Stimulated activated CD8-positive, alpha-beta memory T cell treated with anti-CD3 and anti-CD28 coated beads, Interleukin-15, amount 100 ng/mL, for 4 hours (primary cell): ENCODE data around the gene TRIM44.

Source experiments
- DNase-seq, 2 donors: peaks; one replicate each; pipeline ENCODE4 v3.0.0-alpha.2; 2020; ENCODE audit warnings: low read depth in 2 of 2

The TRIM44 gene

GRCh38 chr11:35671396-35672127 is 9.0 kb downstream of the TRIM44 start:
- no peak for DNase-seq

- no peak for DNase-seq
Observed at GRCh38 chr11:35672608-35673007, 10.0 kb downstream of the TRIM44 start.

- no peak for DNase-seq
Observed at GRCh38 chr11:35675901-35676610, 13.5 kb downstream of the TRIM44 start.

- no peak for DNase-seq
Observed at GRCh38 chr11:35676611-35676965, 14.0 kb downstream of the TRIM44 start.

- no peak for DNase-seq
Observed at GRCh38 chr11:35677904-35678303, 15.3 kb downstream of the TRIM44 start.

- DNase-seq: no peak
Observed at GRCh38 chr11:35678471-35678870, 15.9 kb downstream of the TRIM44 start.

- no peak for DNase-seq
Observed at GRCh38 chr11:35678975-35679374, 16.4 kb downstream of the TRIM44 start.

GRCh38 chr11:35680506-35680905 is 17.9 kb downstream of the TRIM44 start:
- no peak for DNase-seq

- DNase-seq: no peak
Observed at GRCh38 chr11:35681163-35681767, 18.7 kb downstream of the TRIM44 start.

- no peak for DNase-seq
Observed at GRCh38 chr11:35682230-35683173, 19.9 kb downstream of the TRIM44 start.

- DNase-seq: no peak
Observed at GRCh38 chr11:35683728-35684339, 21.3 kb downstream of the TRIM44 start.

- DNase-seq: no peak
Observed at GRCh38 chr11:35688023-35688422, 25.4 kb downstream of the TRIM44 start.

GRCh38 chr11:35689081-35689996 is 26.8 kb downstream of the TRIM44 start:
- DNase-seq: no peak

GRCh38 chr11:35702126-35702525 is 39.6 kb downstream of the TRIM44 start:
- no peak for DNase-seq

GRCh38 chr11:35709376-35709775 is 46.8 kb downstream of the TRIM44 start:
- DNase-seq: no peak

GRCh38 chr11:35711173-35711910 is 48.8 kb downstream of the TRIM44 start:
- DNase-seq: no peak

- no peak for DNase-seq
Observed at GRCh38 chr11:35711924-35712323, 49.3 kb downstream of the TRIM44 start.

- DNase-seq: no peak
Observed at GRCh38 chr11:35712533-35712932, 50.0 kb downstream of the TRIM44 start.

GRCh38 chr11:35714882-35715627 is 52.5 kb downstream of the TRIM44 start:
- no peak for DNase-seq
